Measurements from ENCODE around the gene SMIM43. TPM values are rescaled to one million over a fixed set of nuclear protein-coding genes. Genes with fewer than 3 reads are reported as not detected.

The SMIM43 gene
- total and polyA plus RNA-seq, 9 of the 15 experiments (the other 6 are each of a cell fraction or from before 2014, with no cell fraction given) = not detected

DNA sequence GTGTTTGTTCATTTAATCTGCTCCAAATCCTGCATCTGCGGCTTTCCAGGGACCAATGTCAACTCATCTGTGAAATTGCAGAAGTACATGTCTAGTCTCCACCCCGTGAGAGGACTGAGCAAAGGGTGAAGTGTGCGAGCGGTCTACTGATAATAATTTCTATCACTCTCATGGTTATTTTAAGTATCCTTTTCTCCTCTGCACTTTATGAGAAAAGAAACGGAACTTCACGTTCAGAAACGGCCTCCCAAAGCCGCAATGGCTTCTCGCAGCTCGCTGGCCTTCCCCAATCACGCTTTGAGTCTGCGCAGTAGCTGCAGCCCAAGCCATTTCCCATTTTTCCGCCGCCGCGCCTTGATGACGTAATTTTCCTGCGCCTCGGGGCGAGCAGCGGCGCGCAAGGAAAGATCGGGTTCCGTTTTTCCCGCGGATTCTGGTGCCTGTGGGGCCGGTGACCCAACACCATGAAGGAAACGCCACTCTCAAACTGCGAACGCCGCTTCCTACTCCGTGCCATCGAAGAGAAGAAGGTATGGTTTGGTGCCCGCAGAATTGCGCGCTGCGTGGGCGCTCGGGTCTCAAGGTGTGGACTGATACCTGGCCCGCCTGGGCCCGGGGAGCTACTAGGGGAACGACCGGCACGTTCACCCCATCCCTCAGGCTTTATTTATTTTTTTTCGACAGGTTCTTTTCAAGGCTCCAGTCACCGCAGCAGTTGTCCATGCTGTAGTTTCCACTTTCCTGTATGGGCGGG lies 36.2 kb upstream of the SMIM43 start, which contains the start of gene EXOSC9 (continued):
- TF ChIP-seq, protein P1, sequence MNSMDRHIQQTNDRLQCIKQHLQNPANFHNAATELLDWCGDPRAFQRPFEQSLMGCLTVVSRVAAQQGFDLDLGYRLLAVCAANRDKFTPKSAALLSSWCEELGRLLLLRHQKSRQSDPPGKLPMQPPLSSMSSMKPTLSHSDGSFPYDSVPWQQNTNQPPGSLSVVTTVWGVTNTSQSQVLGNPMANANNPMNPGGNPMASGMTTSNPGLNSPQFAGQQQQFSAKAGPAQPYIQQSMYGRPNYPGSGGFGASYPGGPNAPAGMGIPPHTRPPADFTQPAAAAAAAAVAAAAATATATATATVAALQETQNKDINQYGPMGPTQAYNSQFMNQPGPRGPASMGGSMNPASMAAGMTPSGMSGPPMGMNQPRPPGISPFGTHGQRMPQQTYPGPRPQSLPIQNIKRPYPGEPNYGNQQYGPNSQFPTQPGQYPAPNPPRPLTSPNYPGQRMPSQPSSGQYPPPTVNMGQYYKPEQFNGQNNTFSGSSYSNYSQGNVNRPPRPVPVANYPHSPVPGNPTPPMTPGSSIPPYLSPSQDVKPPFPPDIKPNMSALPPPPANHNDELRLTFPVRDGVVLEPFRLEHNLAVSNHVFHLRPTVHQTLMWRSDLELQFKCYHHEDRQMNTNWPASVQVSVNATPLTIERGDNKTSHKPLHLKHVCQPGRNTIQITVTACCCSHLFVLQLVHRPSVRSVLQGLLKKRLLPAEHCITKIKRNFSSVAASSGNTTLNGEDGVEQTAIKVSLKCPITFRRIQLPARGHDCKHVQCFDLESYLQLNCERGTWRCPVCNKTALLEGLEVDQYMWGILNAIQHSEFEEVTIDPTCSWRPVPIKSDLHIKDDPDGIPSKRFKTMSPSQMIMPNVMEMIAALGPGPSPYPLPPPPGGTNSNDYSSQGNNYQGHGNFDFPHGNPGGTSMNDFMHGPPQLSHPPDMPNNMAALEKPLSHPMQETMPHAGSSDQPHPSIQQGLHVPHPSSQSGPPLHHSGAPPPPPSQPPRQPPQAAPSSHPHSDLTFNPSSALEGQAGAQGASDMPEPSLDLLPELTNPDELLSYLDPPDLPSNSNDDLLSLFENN (IDR thresholded peaks at IDR 0.05; ENCODE audit: low read depth in 2 of 2, low read length in 2 of 2) = 0 out of 4 replicates have a peak, but pooled peaks of 1 of the 2 experiments have one; percentile 67
- TF ChIP-seq MYBL2 (IDR thresholded peaks at IDR 0.05; ENCODE audit: low read depth) (peak; percentile 38; the same call in 1 of the 2 replicates), MYBL2 (CRISPR knock-in tag; IDR thresholded peaks at IDR 0.05; ENCODE audit: borderline replicate concordance) (no peak), FUS (optimal IDR thresholded peaks at IDR 0.05; ENCODE audit: low read depth, low read length) (no peak), SMAD4 (CRISPR knock-in tag; conservative IDR thresholded peaks at IDR 0.05) (peak; percentile 43; the same call in 1 of the 2 replicates), FIP1L1 (IDR thresholded peaks at IDR 0.05; ENCODE audit: low read depth, low read length, poor library complexity, severe bottlenecking) (peak; percentile 34), ZNF766 (CRISPR knock-in tag; conservative IDR thresholded peaks at IDR 0.05) (no peak), L3MBTL2 (IDR thresholded peaks at IDR 0.05) (peak; percentile 43), CAMTA2 (CRISPR knock-in tag; conservative IDR thresholded peaks at IDR 0.05) (no peak), GTF2E2 (tag; IDR thresholded peaks at IDR 0.05) (peak; percentile 63; the same call in 1 of the 2 replicates), JUN (IDR thresholded peaks at IDR 0.05; ENCODE audit: borderline replicate concordance, low read depth, low read length) (peak; percentile 73), JUN (CRISPR knock-in tag; IDR thresholded peaks at IDR 0.05; ENCODE audit: borderline replicate concordance) (no peak), RBM22 (IDR thresholded peaks at IDR 0.05; ENCODE audit: low read depth, low read length, poor library complexity, severe bottlenecking) (no peak), KAT7 (CRISPR knock-in tag; IDR thresholded peaks at IDR 0.05; ENCODE audit: borderline replicate concordance) (peak; percentile 68; the same call in 1 of the 2 replicates), TAL1 (IDR thresholded peaks at IDR 0.05) (peak; percentile 30; the same call in 1 of the 2 replicates), ELF4 (CRISPR knock-in tag; IDR thresholded peaks at IDR 0.05) (no peak), NR2C2 (CRISPR knock-in tag; IDR thresholded peaks at IDR 0.05) (no peak), NR2C2 (tag; IDR thresholded peaks at IDR 0.05) (peak; percentile 51; the same call in 1 of the 2 replicates), BRF1 (IDR thresholded peaks at IDR 0.05; ENCODE audit: borderline replicate concordance, extremely low read depth, insufficient read length) (no peak)
- TF ChIP-seq, protein P2, sequence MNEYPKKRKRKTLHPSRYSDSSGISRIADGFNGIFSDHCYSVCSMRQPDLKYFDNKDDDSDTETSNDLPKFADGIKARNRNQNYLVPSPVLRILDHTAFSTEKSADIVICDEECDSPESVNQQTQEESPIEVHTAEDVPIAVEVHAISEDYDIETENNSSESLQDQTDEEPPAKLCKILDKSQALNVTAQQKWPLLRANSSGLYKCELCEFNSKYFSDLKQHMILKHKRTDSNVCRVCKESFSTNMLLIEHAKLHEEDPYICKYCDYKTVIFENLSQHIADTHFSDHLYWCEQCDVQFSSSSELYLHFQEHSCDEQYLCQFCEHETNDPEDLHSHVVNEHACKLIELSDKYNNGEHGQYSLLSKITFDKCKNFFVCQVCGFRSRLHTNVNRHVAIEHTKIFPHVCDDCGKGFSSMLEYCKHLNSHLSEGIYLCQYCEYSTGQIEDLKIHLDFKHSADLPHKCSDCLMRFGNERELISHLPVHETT (CRISPR knock-in tag; conservative IDR thresholded peaks at IDR 0.05 in 1 of 2, IDR thresholded peaks at IDR 0.05 in 1 of 2) = peak in 1 of 2 experiments; percentile 46; a peak in 2 of 4 replicates
- TF ChIP-seq, protein P3, sequence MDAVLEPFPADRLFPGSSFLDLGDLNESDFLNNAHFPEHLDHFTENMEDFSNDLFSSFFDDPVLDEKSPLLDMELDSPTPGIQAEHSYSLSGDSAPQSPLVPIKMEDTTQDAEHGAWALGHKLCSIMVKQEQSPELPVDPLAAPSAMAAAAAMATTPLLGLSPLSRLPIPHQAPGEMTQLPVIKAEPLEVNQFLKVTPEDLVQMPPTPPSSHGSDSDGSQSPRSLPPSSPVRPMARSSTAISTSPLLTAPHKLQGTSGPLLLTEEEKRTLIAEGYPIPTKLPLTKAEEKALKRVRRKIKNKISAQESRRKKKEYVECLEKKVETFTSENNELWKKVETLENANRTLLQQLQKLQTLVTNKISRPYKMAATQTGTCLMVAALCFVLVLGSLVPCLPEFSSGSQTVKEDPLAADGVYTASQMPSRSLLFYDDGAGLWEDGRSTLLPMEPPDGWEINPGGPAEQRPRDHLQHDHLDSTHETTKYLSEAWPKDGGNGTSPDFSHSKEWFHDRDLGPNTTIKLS (IDR thresholded peaks at IDR 0.05; ENCODE audit: borderline replicate concordance, low read depth) = 0 out of 2 replicates have a peak, but pooled peaks have one; percentile 33
